Stimulated activated CD8-positive, alpha-beta memory T cell treated with anti-CD3 and anti-CD28 coated beads, Interleukin-2, amount 100 ng/mL, for 1 hour (primary cell): ENCODE data around the gene SON.
"Not testable (repeated sequence)": the region's sequence is repeated elsewhere in the genome, so short reads cannot be mapped to it uniquely, and the experiment has no call there.

Source experiments
- DNase-seq, 2 donors: peaks; one replicate each; pipeline ENCODE4 v3.0.0-alpha.2; 2020; ENCODE audit warnings: low read depth in 2 of 2

SON gene

GRCh38 chr21:33542640-33543504, at the start of gene SON:
TSS of gene SON (plus strand) at chr21:33543038. CDS start at chr21:33543093, 55 bp downstream.
- peak; percentile 92 to 95 for DNase-seq

- DNase-seq = no peak
Observed at GRCh38 chr21:33493756-33494155, 49.1 kb upstream of the SON start.

GRCh38 chr21:33495743-33496142, 47.1 kb upstream of the SON start:
- DNase-seq = no peak

- no peak for DNase-seq
Observed at GRCh38 chr21:33496345-33496744, 46.5 kb upstream of the SON start.

GRCh38 chr21:33505833-33506232, 37.0 kb upstream of the SON start:
- DNase-seq = no peak

- not testable (repeated sequence) for DNase-seq
Observed at GRCh38 chr21:33507003-33507402, 35.8 kb upstream of the SON start.

- DNase-seq = no peak
Observed at GRCh38 chr21:33510826-33511225, 32.0 kb upstream of the SON start.

- DNase-seq = no peak
Observed at GRCh38 chr21:33511639-33512038, 31.2 kb upstream of the SON start.

- no peak for DNase-seq
Observed at GRCh38 chr21:33512481-33512880, 30.4 kb upstream of the SON start.

- DNase-seq = no peak
Observed at GRCh38 chr21:33514229-33514628, 28.6 kb upstream of the SON start.

GRCh38 chr21:33518899-33519298, 23.9 kb upstream of the SON start:
- no peak for DNase-seq

GRCh38 chr21:33522297-33522952, 20.4 kb upstream of the SON start:
- DNase-seq = no peak

GRCh38 chr21:33522953-33523349, 19.9 kb upstream of the SON start:
- no peak for DNase-seq

GRCh38 chr21:33531007-33531406, 11.8 kb upstream of the SON start:
- no peak for DNase-seq

GRCh38 chr21:33537212-33537611, 5.6 kb upstream of the SON start:
- DNase-seq = no peak

- DNase-seq = no peak
Observed at GRCh38 chr21:33539616-33540015, 3.2 kb upstream of the SON start.

- no peak for DNase-seq
Observed at GRCh38 chr21:33540711-33541104, 2.1 kb upstream of the SON start.

- no peak for DNase-seq
Observed at GRCh38 chr21:33541105-33541711, 1.6 kb upstream of the SON start.

GRCh38 chr21:33541756-33542639, 840 bp upstream of the SON start, which contains the start of gene GART:
TSS of gene GART (minus strand) at chr21:33542117. CDS start at chr21:33539315, 2,802 bp downstream.
- DNase-seq = peak; percentile 62 to 71

- DNase-seq = peak in 1 of 2 donors; percentile 45
Observed at GRCh38 chr21:33543505-33544129, 779 bp downstream of the SON start.
